ENCODE results near the gene FCN3.

FCN3 gene

DNA sequence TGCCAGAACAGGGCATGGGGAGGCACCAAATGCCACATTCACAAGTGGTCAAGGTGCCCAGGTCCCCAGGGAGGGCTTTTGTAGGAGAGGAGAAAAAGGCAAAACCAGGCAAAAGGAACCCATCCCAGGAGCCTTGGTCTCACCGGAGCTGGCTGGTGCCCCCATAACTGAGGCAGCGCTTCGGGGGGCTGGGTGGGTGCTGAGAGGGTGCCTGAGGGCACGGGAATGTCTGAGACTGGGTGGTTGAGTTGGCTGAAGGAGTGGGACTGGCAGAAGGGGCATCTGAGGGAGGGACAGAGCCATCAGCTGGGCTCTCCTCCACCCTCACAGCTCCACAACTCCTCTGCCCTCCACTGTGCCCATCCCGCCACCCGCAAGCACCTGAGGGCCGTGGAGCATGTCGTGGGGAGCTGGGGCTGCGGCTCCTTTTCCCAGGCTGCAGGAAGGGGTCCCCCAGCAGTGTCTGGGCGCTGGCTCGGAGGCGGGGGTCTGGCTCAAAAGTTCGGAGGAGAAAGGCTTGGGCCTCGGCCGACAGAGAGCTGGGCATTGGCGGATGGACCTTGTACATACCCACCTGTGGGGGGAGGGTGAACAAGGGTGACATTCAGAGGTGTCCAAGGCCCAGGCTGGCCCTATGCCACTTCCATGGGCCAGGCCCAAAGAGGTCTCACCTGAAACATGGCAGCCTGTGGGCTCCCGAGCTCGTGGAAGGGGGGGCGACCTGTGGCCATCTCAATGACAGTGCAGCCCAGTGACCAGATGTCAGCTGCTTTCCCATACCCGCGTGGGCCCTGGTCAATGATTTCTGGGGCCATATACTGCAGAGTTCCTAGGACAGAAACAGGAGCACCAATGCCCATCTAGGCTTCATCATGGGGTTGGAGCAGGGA is 16.3 kb downstream of the FCN3 start:
- no peak for DNase-seq

DNA sequence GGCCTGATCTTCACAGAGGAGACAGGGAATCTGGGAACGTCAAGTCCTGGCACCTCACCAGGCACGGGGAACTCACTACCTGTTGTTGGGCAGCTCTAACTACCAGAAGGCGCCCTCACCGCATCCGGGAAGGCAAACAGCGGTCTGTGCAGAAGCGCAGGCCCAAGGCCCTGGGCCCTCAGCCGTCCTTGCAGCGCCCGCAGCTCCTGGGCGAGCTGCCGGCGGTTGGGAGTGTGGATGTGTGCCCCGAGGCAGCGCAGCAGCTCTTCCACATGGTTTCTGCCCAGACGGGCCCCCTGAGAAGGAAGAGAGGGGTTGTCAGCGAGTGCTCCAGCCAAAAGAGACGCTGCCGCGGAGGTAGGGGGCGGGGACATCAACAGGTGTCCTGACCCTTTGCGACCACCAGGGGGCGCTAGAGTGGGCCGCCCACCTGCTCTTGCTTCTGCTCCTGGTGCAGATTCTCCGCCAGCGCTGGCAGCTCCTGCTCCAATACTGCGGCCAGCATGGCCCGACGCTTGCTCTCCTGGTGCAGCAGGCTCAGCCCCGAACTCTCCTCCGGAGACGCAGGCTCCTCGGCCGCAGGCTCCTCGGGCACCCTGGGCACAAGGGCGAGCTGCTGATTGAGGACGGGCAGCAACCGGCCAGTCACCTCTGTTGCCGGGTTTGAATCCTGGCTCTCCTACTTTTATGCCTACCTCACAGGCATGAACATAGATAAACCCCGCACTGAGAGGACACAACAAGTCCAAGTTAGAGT is 17.2 kb downstream of the FCN3 start:
- DNase-seq: peak; percentile 75 to 84 (median 80)

DNA sequence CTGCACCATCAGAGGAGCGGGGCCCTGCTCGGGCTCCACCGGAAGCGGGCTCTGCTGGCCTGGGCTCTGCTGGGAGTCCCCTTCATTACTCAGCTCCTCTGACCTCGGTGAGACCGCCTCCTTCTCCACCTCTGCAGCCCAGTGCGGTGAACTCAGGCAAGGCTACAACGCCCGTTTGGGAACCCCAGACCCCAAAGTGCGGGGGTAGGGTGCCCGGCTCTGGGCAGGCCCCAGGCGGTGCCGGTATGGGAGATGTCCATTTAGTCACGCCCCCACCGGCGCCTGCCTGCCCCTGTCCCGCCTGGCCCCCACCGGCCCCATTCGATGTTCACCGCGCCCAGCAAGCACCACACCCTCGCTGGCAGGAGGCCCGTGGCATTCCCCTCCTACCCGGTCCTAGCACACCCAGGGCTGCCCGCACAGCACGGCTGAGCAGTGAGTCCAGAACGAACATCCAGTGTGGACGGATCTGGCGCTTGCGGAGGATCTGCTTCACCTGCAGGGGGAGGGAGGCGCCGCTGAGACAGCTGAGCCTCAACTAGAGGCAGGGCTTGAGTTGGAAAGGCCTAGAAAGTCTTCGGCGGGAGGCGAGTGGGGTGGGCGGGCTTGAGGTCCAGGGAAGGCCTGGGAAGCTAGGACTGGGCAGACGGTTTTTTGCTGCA is 17.9 kb downstream of the FCN3 start:
- DNase-seq: no peak

DNA sequence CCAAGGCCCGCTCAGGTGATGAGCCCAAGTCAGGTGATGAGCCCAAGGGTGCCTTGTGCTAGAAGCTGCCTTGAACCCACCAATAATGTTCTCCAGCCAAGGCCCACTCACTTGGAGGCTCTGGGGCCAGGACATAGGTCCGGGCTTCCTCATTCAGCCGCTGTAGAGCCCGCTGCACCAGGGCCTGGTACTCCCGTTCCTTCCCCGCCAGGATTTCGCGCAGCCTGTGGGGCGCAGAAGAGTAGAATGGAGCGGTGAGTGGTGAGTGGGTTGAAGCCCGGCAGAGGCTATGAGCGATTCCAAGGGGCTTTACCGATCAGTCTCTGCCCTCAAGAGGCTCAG is 18.4 kb downstream of the FCN3 start:
- peak in 1 of 4 experiments; percentile 26 for DNase-seq

DNA sequence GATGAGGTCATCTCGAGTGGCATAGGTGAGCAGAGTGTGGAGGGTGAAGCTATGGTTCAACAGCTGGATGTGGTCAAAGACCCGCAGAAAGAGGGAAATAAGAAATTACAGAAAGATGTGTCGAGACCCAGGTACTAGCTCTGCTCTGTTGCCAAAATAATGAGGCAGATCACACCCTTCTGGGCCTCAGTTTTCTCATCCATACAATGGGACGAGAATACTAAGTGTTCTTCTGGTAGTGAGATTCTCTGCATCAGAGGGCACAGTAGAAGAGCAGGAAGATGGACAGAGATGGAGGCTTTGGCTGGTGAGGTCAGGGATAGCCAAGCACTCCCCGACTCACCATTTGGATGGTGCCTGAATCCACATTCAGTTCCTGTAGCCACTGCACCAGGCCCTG is 18.9 kb downstream of the FCN3 start:
- DNase-seq: no peak

DNA sequence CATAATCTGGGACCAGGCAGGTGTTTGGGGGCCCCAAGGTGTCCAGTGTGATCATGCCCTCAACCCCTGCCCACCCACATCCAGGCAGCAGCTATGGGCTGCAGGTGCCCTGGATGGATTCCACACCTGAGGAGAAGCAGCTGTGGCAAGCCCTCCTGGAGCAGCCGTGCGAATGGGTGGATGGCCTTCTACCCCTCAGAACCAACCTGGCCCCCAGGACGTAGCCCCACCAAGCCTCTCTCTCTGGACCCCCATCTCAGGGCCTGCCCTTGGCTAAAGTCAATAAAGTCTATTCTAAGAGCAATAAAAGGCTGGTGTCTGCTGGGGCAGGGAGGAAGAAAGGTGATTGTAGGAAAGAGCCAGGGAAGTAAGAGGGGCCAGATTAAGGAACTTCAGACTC is 21.0 kb downstream of the FCN3 start:
- no peak for DNase-seq

DNA sequence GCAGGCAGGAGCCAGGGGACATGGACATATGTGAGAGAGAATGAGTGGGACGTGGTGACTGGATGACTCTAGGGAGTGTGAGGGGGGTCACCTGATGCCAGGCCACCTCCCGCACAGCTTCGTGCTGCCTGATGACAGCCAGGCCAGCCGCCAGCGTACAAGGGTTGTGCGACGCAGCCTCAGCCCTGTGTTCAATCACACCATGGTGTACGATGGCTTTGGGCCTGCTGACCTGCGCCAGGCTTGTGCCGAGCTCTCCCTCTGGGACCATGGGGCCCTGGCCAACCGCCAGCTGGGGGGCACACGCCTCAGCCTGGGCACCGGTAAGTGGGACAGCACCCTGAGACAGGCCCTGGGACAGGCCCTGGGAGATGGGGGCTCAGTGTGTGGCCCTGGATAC is 21.5 kb downstream of the FCN3 start:
- no peak for DNase-seq

DNA sequence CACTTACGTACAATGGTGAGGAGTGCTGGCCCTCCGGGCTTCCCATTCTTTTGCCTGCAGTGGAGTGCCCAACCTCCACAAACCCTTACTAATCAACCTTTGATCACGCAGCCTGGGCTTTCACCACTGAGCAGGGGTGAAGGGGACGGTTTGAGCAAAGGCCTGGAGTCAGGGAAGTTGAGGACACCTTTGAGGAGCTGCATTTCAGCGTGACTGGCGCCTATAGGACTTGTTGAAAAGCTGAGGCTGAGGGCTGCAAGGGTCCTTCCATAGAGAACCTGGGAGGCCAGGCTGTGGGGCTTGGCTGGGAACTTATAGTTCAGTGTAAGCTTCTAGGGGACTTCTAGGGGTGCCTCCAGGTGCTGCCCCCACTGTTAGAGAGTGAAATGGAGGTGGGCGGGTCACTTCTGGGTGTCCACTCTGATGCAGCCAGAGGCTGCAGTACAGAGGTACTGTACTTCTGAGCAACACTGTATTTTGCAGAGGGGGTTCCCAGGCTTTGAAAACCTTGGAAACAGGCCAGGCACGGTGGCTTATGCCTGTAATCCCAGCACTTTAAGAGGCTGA is 23.0 kb downstream of the FCN3 start:
- DNase-seq: no peak

DNA sequence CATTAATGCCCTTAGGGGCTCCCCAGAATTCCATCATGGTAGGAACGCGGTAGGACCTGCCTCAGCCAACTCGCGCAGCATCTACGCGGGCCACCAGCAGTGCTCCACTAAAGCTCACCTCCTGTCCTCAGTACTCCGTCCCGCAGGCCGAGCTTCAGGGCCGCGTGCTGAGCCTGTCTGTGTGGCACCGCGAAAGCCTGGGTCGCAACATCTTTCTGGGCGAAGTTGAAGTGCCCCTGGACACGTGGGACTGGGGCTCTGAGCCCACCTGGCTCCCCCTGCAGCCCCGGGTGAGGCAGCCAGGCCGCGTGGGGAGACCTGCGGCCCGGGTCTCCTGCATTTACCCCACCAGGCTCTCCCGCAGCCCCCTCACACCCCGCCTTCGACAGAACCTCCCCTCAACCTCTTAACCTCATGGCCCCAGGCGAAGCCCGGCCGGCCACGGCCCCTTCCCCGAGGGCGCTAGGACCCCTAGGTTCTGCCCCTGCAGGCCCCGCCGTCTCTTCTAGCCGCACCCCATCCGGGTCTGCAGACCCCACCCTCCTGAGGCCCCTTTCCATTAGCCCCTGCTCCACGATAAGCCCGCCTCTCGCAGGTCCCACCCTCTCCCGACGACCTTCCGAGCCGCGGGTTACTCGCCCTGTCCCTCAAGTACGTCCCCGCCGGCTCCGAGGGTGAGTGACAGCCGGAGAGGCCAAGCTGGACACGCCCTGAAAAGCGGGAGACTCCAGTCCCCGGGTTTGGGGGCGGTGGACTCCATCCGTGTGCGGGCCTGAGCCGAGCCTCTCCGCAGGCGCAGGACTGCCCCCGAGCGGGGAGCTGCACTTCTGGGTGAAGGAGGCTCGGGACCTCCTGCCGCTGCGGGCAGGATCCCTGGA is 23.7 kb downstream of the FCN3 start:
- no peak for DNase-seq

DNA sequence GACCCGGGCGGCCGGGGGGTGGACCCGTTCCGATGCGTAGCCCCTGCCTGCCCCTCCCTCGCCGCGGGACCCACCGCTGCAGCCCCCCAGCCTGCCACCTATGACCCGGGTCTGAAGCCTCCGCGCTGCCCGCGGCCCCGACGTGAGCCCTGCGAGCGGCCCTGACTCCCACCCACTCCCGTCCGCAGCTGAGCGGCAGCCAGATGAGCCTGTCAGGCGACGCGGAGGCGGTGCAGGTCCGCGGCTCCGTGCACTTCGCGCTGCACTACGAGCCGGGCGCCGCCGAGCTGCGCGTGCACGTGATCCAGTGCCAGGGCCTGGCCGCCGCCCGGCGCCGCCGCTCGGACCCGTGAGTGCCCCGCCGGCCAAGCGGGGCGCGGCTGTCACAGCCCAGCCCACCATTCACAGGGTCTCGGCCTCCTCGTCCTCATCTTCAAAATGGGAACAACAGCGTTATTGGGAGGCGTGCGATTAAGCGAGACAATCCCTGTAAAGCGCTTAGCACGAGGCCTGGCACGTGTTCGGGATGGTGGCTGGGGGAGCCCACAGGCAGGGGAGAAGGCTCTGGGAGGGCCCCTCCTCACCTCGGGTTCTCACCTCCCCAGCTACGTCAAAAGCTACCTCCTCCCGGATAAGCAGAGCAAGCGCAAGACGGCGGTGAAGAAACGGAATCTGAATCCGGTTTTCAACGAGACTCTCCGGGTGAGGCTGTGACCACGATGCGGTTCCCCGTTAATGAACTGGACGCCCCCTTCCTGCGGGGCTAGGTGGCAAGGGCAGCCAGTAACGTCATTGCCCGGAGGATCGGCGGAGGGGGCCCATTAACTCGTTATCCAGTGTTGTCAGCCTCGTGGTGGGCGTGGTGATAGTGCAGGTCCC is 24.6 kb downstream of the FCN3 start:
- DNase-seq: peak; percentile 33 to 72 (median 51)

DNA sequence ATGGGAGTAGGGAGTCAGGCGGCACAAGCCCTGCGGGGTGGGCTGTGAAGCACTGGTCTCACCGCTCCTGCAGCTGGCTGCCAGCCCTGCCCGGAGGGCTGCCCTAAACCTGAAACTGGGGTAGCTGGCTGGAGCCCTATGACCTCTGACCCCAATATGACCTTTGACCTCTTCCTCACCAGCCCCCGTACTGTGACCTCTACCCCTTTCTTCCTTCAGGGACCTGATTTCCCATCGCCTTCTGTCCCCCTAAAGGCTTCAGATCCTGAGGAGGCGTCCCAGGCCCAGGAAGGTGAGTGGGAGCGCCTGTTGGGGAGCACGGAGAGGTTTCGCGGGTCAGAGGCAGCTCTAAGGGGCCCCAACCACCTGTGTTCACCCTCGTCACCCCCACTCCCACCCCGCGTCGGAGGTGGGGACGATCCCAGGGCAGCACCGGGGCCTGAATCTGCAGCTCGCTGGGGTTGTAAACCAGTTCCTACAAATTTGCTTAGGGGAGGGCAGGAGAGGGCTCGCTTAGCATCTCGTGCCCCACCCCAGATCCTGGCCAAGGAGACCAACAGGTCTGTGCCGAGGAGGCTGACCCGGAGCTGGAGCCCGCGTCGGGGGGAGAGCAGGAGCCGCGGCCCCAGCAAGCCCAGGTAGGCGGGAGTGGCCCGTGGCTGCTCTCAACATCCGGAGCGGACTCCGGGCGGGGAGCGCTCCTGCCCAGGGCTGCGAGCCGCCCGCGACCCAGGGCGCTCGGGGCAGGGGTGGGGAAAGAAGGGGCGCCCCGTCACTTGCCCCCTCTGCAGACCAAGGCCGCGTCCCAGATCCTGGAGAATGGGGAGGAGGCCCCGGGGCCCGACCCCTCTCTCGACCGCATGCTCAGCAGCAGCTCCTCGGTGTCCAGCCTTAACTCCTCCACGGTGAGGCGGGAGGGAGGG is 25.5 kb downstream of the FCN3 start:
- DNase-seq: peak in 1 of 4 experiments; percentile 45

DNA sequence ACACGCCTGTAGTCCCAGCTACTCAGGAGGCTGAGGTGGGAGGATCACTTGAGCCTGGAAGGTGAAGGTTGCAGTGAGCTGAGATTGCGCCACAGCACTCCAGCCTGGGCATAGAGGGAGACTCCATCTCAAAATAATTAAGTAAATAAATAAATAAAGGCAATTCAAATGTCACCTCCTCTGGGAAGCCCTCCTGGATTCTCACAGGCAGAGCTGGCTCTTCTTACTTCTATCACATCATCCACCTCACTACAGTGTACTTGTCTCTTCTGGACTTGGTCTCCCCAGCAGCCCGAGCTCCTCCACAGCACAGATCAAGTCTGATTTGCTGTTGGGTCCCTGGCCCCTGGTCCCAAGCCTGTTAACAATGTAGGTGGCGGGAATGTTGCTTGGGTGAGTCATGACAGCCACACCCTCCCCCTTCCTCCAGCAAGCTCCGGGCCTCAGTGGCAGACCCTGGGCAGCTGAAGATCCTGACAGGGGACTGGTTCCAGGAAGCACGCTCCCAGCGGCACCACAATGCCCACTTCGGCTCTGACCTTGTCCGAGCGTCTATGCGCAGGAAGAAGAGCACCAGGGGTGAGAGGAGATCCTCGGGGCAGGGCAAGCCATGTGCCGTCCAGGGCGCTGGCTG is 27.5 kb downstream of the FCN3 start:
- no peak for DNase-seq

DNA sequence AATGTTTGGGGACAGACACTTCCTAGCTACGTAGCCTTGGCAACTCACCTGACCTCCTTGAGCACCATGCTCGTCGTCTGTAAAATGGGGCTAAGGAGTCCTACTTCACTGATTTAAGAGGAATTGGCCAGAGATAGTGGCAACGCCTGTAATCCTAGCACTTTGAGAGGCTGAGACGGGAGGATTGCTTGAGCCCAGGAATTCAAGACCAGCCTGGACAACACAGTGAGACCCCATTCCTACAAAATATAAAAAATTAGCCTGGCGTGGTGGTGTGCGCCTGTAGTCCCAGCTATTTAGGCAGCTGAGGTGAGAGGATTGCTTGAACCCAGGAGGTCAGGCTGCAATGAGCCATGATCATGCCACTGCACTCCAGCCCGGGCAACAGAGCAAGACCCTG is 28.3 kb downstream of the FCN3 start:
- no peak for DNase-seq

DNA sequence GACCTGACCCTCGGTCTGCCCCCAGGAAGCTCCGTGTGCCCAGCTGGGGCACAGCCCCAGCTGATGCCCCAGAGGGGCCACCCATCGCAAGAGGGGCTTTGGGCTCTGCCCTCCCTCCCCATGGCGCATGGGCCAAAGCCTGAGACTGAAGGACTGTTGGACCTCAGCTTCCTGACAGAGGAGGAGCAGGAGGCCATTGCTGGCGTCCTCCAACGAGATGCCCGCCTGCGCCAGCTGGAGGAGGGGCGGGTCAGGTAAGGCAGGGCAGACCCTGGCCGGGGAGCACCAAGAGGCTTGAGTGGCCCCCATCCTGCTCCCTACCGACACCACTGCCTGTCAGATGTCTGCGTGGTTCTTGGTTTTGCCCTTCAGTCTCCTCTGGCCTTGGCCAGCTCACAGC is 29.4 kb downstream of the FCN3 start:
- DNase-seq: no peak

DNA sequence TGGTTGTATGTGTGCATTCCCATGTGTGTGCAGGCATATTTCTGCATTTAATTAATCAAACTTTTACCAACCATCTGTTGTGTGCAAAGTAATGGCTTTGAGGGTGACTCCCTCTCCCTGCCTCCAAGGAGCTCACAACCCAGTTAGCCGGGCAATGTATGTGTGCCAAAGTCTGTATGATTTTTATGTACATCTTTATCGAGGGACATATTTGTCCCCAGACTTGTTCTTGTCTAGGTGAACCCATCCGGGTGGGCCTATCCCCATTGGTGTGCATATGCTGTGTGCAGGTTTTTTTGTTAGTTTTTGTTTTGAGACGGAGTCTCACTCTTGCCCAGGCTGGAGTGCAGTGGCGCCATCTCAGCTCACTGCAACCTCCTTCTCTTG is 31.0 kb downstream of the FCN3 start:
- DNase-seq: no peak

DNA sequence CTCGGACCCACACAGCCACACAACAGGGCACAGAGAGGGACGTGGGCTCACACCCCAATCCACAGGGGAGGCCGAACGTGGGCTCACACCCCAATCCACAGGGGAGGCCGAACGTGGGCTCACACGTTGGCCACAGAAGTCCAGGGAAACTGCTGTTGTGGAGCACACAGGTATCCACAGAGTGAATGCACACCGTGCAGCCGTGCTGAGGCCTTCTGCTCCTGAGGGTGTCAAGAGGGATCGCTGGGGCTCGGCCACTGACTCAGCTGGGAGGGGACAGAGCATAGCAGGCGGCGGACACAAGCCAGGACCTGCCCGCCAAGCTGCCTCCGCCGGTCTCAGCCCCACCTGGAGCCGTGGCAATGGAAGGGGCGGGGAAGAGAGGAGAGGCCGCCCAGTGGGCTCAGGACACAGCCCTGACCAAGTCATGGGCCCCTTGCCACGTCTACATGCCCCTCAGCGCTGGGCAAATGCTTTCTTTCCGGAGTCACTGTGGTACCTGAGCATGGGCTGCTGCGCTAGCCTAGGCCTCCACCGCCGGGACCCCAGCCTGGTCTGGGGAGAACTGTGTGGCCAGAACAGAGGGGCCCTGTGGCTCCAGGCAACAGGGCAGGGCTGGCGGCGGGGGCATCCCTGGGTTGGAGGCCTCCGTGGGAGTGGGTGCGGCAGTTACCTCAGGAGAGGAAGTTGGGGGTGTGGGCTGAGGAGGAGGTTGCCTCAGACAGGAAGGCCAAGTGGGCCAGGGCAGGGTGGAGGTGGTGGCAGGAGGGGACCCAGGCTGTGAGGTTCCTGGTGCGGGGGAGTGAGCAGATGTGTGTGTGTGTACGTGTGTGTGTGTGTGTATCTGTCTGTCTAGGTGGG is 31.6 kb downstream of the FCN3 start:
- peak; percentile 36 to 77 (median 66) for DNase-seq

DNA sequence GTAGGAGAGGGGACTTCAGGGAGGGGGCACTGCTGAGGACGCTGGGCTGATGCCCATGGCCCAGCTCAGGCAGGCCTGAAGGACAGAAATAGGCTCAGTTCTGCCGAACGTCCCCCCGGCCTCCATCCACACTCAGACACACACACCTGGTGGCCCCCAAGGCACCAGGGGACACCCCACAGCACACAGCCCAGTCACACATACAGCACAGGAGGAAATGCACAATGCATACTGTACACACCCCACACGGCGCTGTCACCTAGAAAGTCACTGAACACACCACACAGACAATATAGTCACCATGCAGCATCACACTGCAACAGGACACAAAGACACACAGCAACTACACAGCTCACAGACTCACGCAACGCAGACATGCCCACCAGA is 32.2 kb downstream of the FCN3 start:
- DNase-seq: peak in 1 of 4 experiments; percentile 22

DNA sequence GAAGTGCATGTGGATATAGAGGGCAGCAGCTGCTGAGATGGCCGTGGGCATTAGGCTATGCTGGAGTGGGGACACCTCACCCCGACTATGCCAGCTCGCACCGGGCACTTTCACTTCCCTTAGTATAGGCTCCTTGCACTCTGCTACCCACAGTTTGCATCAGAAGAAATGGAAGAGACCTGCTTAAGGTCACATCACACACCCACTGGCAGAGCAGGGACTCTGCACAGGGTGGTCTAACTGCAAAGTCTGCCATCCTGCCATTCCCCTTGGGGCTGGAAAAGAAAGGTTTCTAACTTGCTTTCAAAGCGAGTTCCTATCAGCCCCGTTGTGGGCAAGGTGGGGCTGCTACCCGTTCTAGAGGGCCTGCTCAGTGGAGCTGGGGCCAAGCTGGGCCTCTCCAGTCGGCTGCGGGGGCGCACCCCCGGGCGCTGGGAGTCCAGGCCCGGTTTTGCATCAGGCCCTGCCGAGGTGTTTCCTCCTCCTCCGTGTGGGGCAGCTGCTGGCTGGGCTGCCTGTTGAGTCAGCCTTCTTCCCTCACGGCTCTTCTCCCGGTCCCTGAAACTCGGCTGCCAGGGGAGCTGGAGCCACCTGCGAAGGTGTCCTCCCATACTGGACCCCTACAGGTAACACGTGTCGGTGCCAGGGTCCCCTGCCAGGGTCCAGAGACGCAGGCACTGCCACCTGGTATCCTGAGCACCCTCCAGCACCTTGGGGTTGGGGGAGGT is 32.9 kb downstream of the FCN3 start, which contains the start of gene SYTL1:
TSS of gene SYTL1 (plus strand) at position 498 of the 728 bp plus-strand sequence. CDS start 3,313 bp downstream, outside the sequence.
- peak; percentile 70 to 89 (median 83) for DNase-seq

All from suppressor macrophage (primary cell).